Skeletal muscle tissue (tissue), 4 donors: ENCODE measurements around the gene CFAP221. TPM values are rescaled to one million over a fixed set of nuclear protein-coding genes. Genes with fewer than 3 reads are reported as not detected.
A peak's percentile ranks its signal among the peaks of the same experiment; 100 is the strongest.

Experiments used
- H3K27ac ChIP-seq: one replicate; pipeline ENCODE4 v1.7.0; 2013; ENCODE audit warnings: mild to moderate bottlenecking, low read depth, low read length, inconsistent platforms
- H3K27me3 ChIP-seq, 3 donors: one replicate each; pipeline ENCODE4 v1.7.0; 2013; ENCODE audit warnings: low read length in 3 of 3; ENCODE audit not compliant: control insufficient read depth in 3 of 3, insufficient read depth in 3 of 3
- H3K36me3 ChIP-seq, 3 donors: one replicate each; pipeline ENCODE4 v1.7.0; 2013; ENCODE audit warnings: low read length in 3 of 3; ENCODE audit not compliant: control insufficient read depth in 3 of 3, insufficient read depth in 3 of 3
- H3K4me1 ChIP-seq, 3 donors: one replicate each; pipeline ENCODE4 v1.7.0; 2013; ENCODE audit warnings: low read length in 3 of 3, mild to moderate bottlenecking in 3 of 3; ENCODE audit not compliant: control insufficient read depth in 3 of 3, insufficient read depth in 3 of 3
- H3K4me3 ChIP-seq, 3 donors: one replicate each; pipeline ENCODE4 v1.7.0; 2013; ENCODE audit warnings: low read length in 3 of 3
- H3K9ac ChIP-seq, 3 donors: one replicate each; pipeline ENCODE4 v1.7.0; 2013; ENCODE audit warnings: low read length in 3 of 3, mild to moderate bottlenecking in 3 of 3, moderate library complexity in 2 of 3, low read depth in 1 of 3
- H3K9me3 ChIP-seq, 3 donors: one replicate each; pipeline ENCODE4 v1.7.0; 2013; ENCODE audit warnings: low read length in 3 of 3; ENCODE audit not compliant: control insufficient read depth in 3 of 3
- total RNA-seq: library from RNA; depleted of rRNA; stranded (reverse); fragments of >200 nt; gene quantifications from one replicate; pipeline ENCODE4 v1.2.3, GENCODE V29; 2014
- donor health status: Osteomylitis.

CFAP221 gene
- total RNA-seq, 1 donor from 2014 or later: 1.0 TPM

DNA sequence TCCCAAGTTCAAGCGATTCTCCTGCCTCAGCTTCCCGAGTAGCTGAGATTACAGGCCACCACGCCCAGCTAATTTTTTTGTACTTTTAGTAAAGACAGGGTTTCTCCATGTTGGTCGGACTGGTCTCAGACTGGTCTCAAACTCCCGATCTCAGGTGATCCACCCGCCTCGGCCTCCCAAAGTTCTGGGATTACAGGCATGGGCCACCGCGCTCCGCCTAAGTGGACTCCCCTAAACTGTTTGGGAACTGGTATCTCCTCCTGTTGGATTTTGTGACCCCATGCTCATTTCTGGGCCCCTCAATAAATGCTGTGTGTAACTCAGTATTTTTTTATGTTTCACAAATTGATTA, 25.2 kb upstream of the CFAP221 start:
- Histone ChIP-seq H3K4me1 (peaks cover 5 to 9% (median 5%) of the 10 kb centered on the region in 3 donors), H3K27me3 (peaks cover 15 to 16% (median 16%) of the 10 kb centered on the region in 3 donors), H3K4me3 (no peak overlapping the region), H3K9ac (no peak overlapping the region), H3K9me3 (no peaks in the 10 kb centered on the region), H3K27ac (no peak overlapping the region), H3K36me3 (no peaks in the 10 kb centered on the region)

DNA sequence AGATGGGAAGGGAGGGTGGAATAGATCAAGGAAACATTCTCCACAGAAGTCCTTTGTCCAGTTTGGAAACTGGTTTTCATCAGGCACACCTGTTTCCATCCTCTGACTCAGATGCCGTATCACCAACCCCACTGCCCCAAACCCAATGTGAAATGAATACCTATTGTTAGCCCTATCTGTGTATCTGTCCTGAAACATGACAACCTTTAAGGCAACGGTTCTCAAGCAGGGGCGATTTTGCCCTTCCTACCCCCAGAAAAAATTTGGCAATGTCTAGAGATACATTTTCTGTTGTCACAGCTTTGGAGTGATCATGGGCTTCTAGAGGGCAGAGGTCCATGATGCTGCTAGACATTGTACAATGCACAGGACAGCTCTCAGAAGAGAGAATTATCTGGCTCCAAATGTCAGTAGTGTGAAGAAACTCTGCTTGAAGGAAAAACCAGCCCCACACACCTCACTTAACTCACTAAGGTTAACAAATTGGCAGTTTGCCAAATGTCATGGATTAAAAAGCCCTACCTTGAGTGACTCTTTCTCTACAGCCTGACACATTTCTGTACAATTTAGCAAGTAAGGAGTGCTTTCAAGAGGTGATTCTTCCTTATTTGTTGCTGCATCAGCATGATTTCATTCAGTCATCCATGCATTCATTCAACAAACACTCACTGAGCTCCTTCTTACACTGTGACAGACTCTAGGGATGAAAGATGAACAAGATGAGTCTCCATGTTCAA, 23.4 kb upstream of the CFAP221 start:
- Histone ChIP-seq H3K9ac (no peak overlapping the region), H3K4me1 (peaks cover 5 to 10% (median 5%) of the 10 kb centered on the region in 3 donors), H3K27me3 (peaks cover 28 to 31% (median 29%) of the 10 kb centered on the region in 3 donors), H3K4me3 (no peak overlapping the region), H3K9me3 (no peaks in the 10 kb centered on the region), H3K36me3 (no peaks in the 10 kb centered on the region), H3K27ac (no peak overlapping the region)

- no peaks in the 10 kb centered on the region for H3K9me3 ChIP-seq
- no peak overlapping the region for H3K9ac ChIP-seq
- no peak overlapping the region for H3K27ac ChIP-seq
- H3K36me3 ChIP-seq: no peaks in the 10 kb centered on the region
- peaks cover 5 to 10% (median 5%) of the 10 kb centered on the region in 3 donors for H3K4me1 ChIP-seq
- H3K4me3 ChIP-seq: no peak overlapping the region
- H3K27me3 ChIP-seq: peaks cover 29 to 34% (median 29%) of the 10 kb centered on the region in 3 donors
These were observed 22.7 kb upstream of the CFAP221 start for GRCh38 chr2:119521433-119522050.

DNA sequence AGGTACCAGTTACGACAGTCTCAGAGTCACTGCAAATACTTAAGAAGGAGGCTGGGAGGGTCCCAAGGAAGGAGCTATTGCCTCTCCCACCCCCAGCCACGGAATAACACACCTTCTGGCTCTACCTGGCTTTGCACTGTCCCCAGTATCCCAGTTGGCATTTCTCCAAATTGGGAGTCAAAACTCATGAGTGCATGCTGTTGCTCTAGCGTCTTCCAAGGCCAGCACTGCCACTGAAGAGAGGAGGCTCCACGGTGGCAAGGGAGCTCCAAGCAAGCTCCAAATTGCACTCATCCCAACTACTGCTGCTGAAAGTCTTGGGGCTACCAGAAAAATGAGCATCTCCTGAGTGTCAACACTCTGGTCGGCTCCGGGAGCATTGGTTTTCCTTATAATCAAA, 21.6 kb upstream of the CFAP221 start:
- Histone ChIP-seq H3K36me3 (no peaks in the 10 kb centered on the region), H3K9me3 (no peaks in the 10 kb centered on the region), H3K4me1 (peaks cover 5 to 10% (median 5%) of the 10 kb centered on the region in 3 donors), H3K27me3 (peaks cover 29 to 35% (median 34%) of the 10 kb centered on the region in 3 donors), H3K4me3 (no peak overlapping the region), H3K27ac (no peak overlapping the region), H3K9ac (no peak overlapping the region)

GRCh38 chr2:119523383-119523951, 20.8 kb upstream of the CFAP221 start:
- H3K27me3 ChIP-seq: peaks cover 29 to 35% (median 34%) of the 10 kb centered on the region in 3 donors

DNA sequence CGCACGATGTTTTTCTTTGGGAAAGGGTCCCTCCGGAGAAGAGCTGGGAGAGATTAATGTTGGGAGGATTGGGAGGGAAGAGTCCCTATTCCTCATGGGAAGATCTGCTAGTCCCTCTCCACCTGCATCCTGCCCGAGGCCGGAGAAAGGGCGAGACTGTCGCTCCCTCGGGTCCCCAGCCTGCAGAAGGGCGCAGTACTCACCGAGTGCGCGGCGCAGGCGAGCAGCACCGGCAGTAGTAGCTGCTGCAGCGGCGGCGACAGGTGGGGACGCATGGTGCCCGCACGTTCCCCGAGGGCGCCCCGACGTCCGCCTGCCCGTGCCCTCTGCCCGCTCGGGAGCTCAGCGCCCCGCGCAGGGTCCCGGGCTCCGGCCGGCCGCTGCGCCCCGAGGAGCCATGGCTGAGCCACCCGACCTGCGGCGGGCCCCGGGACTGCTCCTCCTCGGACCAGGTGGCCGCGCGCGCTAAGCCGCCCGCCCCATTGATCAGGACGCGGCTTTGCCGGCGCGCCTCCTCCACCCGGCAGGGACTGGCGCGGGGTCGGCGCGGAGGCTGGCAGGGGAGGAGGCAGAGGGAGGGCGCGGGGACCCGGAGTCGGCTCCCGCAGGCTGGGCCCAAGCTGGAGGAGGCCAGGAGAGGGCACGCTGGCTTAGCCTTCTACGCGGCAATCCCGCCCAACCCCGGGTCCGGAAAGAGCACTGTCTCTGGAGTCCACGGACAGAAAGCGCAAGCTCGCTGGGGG, 20.1 kb upstream of the CFAP221 start, which contains the start of gene SCTR:
SCTR (minus strand) TSS at position 532 of the 743 bp plus-strand sequence; CDS start at position 275, 257 bp downstream.
- peak within 1 kb of the TSS; percentile 26 to 51 (median 29) for H3K4me3 ChIP-seq
- no peak within 1 kb of the TSS for H3K27ac ChIP-seq
- peaks cover 5 to 10% (median 5%) of the 10 kb centered on the region in 3 donors for H3K4me1 ChIP-seq
- H3K9ac ChIP-seq: peak within 1 kb of the TSS in 1 of 3 donors; percentile 16
- peaks cover 29 to 35% (median 34%) of the 10 kb centered on the region in 3 donors for H3K27me3 ChIP-seq
- H3K36me3 ChIP-seq: no peaks in the 10 kb centered on the region
- H3K9me3 ChIP-seq: no peaks in the 10 kb centered on the region

More at GRCh38 chr2:119523383-119523951, 20.8 kb upstream of the CFAP221 start:
- Histone ChIP-seq H3K9me3 (no peaks in the 10 kb centered on the region), H3K27ac (no peak overlapping the region), H3K4me3 (peak overlapping the region; percentile 26 to 51 (median 29)), H3K36me3 (no peaks in the 10 kb centered on the region), H3K9ac (peak overlapping the region in 1 of 3 donors; percentile 16), H3K4me1 (peaks cover 5 to 10% (median 5%) of the 10 kb centered on the region in 3 donors)

- peaks cover 29 to 35% (median 34%) of the 10 kb centered on the region in 3 donors for H3K27me3 ChIP-seq
- H3K36me3 ChIP-seq: no peaks in the 10 kb centered on the region
- no peak overlapping the region for H3K27ac ChIP-seq
- no peak overlapping the region for H3K4me3 ChIP-seq
- peaks cover 5 to 10% (median 5%) of the 10 kb centered on the region in 3 donors for H3K4me1 ChIP-seq
- H3K9ac ChIP-seq: no peak overlapping the region
- H3K9me3 ChIP-seq: no peaks in the 10 kb centered on the region
These were observed 18.6 kb upstream of the CFAP221 start for GRCh38 chr2:119525614-119526013.

GRCh38 chr2:119527999-119528398, 16.2 kb upstream of the CFAP221 start:
- no peak overlapping the region for H3K9ac ChIP-seq
- H3K36me3 ChIP-seq: no peaks in the 10 kb centered on the region
- peaks cover 0 to 5% (median 5%) of the 10 kb centered on the region in 3 donors for H3K4me1 ChIP-seq
- peaks cover 0 to 4% (median 0%) of the 10 kb centered on the region in 3 donors for H3K9me3 ChIP-seq
- H3K27ac ChIP-seq: no peak overlapping the region
- H3K4me3 ChIP-seq: no peak overlapping the region
- H3K27me3 ChIP-seq: peaks cover 22 to 28% (median 27%) of the 10 kb centered on the region in 3 donors

GRCh38 chr2:119531292-119531691, 13.0 kb upstream of the CFAP221 start:
- Histone ChIP-seq H3K4me1 (no peaks in the 10 kb centered on the region), H3K9ac (no peak overlapping the region), H3K36me3 (no peaks in the 10 kb centered on the region), H3K9me3 (peaks cover 0 to 8% (median 3%) of the 10 kb centered on the region in 3 donors), H3K4me3 (no peak overlapping the region), H3K27me3 (peaks cover 0 to 6% (median 0%) of the 10 kb centered on the region in 3 donors), H3K27ac (no peak overlapping the region)
